ENCODE measurements around the gene SH3GLB2. TPM values are rescaled to one million over a fixed set of nuclear protein-coding genes. Genes with fewer than 3 reads are reported as not detected.

Gene SH3GLB2
- total and polyA plus RNA-seq, 2 experiments from 2014 or later, result 85.4 to 124 TPM

DNA sequence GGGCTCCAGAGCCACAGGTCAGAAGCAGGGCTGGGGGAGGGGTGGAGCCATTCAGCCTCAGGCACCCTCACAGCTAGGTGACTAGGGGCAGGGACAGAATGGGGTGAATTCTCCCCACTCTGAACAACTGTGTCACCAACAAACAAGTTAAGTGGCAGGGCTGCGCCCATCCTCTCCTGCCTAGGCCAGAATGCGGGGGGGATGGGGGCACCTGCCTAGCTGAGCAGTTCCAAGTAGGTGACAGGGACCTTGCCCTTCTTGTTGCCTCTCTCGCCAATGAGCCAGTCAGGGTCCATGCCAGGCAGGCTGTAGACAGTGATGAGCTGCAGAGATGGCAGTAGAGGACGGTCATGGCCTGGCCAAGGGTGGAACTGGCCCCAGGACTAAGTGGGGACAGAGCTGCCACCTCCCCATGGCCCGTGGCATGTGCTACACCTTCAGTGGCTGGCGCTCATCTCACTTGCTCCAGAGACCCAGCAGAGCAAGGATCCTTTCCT lies 19.6 kb downstream of the SH3GLB2 start:
- H3K27me3 ChIP-seq, result no peaks in the 10 kb centered on the region
- no peaks in the 10 kb centered on the region for H4K20me1 ChIP-seq (ENCODE audit: insufficient read depth, poor library complexity, severe bottlenecking)
- peak; percentile 8 for DNase-seq (ENCODE audit: low spot score)
- 94% methylated on average over 6 of the region's 6 CpGs for WGBS (ENCODE audit: low lambda C conversion rate, missing lambda C conversion rate)
- H3K9me3 ChIP-seq (ENCODE audit: low read depth), result no peaks in the 10 kb centered on the region
- H3K27ac ChIP-seq, result no peak overlapping the region
- no peaks in the 10 kb centered on the region for H3K4me1 ChIP-seq (ENCODE audit: insufficient read depth)
- H3K9me2 ChIP-seq (replicated peaks; ENCODE audit: insufficient read depth), result no peaks in the 10 kb centered on the region
- no peak overlapping the region for H2AFZ ChIP-seq
- H3K79me2 ChIP-seq, result no peaks in the 10 kb centered on the region
- no peaks in the 10 kb centered on the region for H3K36me3 ChIP-seq (replicated peaks; ENCODE audit: insufficient read depth, low read depth)
- no peak overlapping the region for H3K4me2 ChIP-seq
- TF ChIP-seq EZH2 (IDR thresholded peaks at IDR 0.05; ENCODE audit: borderline replicate concordance), result no peak
- TF ChIP-seq, protein P1, sequence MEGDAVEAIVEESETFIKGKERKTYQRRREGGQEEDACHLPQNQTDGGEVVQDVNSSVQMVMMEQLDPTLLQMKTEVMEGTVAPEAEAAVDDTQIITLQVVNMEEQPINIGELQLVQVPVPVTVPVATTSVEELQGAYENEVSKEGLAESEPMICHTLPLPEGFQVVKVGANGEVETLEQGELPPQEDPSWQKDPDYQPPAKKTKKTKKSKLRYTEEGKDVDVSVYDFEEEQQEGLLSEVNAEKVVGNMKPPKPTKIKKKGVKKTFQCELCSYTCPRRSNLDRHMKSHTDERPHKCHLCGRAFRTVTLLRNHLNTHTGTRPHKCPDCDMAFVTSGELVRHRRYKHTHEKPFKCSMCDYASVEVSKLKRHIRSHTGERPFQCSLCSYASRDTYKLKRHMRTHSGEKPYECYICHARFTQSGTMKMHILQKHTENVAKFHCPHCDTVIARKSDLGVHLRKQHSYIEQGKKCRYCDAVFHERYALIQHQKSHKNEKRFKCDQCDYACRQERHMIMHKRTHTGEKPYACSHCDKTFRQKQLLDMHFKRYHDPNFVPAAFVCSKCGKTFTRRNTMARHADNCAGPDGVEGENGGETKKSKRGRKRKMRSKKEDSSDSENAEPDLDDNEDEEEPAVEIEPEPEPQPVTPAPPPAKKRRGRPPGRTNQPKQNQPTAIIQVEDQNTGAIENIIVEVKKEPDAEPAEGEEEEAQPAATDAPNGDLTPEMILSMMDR (IDR thresholded peaks at IDR 0.05; ENCODE audit: poor library complexity), result no peak
- no peak for TF ChIP-seq EZH2phosphoT487 (IDR thresholded peaks at IDR 0.05; ENCODE audit: low read depth, severe bottlenecking, unreplicated experiment)
- no peak overlapping the region for H3K4me3 ChIP-seq

DNA sequence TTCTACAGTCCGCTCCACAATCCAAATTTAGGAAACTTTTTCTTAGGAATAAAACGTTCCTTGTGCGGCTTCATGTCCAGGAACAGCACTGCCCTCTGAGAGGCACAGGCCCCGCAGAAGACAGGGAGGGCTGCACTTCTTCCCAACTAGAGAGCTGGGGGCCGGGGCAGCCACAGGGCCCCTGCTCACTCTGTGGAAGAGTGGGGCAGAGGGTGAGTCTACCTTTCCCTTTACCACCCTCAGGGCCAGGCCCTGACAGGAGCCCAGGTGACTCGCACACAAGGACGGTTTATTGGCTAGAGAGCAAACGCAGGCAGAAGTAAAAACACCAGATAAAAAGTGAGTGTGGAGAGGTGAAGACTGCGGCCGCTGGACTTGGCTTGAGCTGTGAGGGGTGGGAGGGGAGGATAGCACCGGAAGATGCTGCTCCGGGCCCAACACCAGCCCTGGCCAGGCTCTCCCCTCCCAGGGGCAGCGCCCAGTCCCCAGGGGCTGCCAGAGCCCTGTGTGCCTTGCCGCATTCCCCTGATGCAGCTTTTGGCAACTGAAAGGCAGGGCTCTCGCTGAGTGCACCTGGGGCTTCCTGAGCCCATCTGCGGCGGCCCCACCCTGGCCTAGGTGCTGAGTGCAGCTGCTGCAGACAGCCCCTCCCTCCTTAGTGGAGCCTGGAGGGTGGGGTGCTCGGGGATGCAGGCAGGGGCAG lies 20.2 kb downstream of the SH3GLB2 start:
- 91% methylated on average over 18 of the region's 18 CpGs for WGBS (ENCODE audit: low lambda C conversion rate, missing lambda C conversion rate)
- Histone ChIP-seq H3K4me1 (ENCODE audit: insufficient read depth) (no peaks in the 10 kb centered on the region), H3K4me3 (no peak overlapping the region), H3K79me2 (no peaks in the 10 kb centered on the region), H2AFZ (no peak overlapping the region), H3K4me2 (no peak overlapping the region), H3K27ac (no peak overlapping the region), H3K9me2 (replicated peaks; ENCODE audit: insufficient read depth) (no peaks in the 10 kb centered on the region), H3K9me3 (ENCODE audit: low read depth) (no peaks in the 10 kb centered on the region), H3K36me3 (replicated peaks; ENCODE audit: insufficient read depth, low read depth) (no peaks in the 10 kb centered on the region), H4K20me1 (ENCODE audit: insufficient read depth, poor library complexity, severe bottlenecking) (no peaks in the 10 kb centered on the region), H3K27me3 (no peaks in the 10 kb centered on the region)
- TF ChIP-seq EZH2phosphoT487 (IDR thresholded peaks at IDR 0.05; ENCODE audit: low read depth, severe bottlenecking, unreplicated experiment), result no peak
- no peak for TF ChIP-seq EZH2 (IDR thresholded peaks at IDR 0.05; ENCODE audit: borderline replicate concordance)
- TF ChIP-seq, protein P1 (IDR thresholded peaks at IDR 0.05; ENCODE audit: poor library complexity), result no peak
- DNase-seq (ENCODE audit: low spot score), result peak; percentile 2

DNA sequence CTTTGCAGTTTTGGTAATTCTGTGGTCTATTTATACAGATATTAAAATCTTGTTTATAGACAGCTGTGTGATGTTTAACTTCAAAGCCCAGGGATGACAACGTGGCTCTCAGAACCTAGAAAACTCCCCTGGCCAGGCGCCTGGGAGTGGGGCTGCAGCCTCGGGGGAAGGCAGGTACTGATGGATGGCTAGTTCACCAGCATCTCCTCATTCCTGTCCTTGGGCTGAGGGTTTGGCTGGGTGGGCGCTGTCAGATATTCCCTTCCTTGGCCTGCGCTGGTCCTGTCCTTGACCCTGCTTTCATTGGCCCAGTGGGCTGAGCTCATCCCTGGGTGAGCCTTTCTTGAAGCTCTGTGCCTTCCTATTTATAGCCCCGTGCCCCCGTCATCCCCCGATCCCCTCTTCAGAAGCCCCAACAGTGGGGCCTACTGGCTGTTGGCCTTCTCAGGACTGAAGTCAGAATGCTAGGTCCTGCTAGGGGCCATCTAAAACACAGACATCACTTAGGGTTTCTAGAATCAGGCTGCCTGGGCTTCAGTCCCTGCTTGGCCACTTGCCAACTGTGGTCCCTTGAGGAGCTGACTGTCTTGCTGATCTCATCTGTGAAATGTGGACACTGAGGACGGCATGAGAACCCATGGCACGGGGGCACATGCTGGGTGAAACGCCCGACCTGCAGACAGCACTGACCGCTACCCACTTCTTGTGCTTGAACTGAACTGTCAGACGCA lies 20.9 kb downstream of the SH3GLB2 start:
- Histone ChIP-seq H3K27ac (no peak overlapping the region), H3K27me3 (no peaks in the 10 kb centered on the region), H3K36me3 (replicated peaks; ENCODE audit: insufficient read depth, low read depth) (no peaks in the 10 kb centered on the region), H2AFZ (no peak overlapping the region), H3K4me2 (no peak overlapping the region), H3K4me1 (ENCODE audit: insufficient read depth) (no peaks in the 10 kb centered on the region), H3K9me2 (replicated peaks; ENCODE audit: insufficient read depth) (no peaks in the 10 kb centered on the region), H3K9me3 (ENCODE audit: low read depth) (no peaks in the 10 kb centered on the region), H3K79me2 (no peaks in the 10 kb centered on the region), H3K4me3 (no peak overlapping the region), H4K20me1 (ENCODE audit: insufficient read depth, poor library complexity, severe bottlenecking) (no peaks in the 10 kb centered on the region)
- peak; percentile 22 for DNase-seq (ENCODE audit: low spot score)
- WGBS (ENCODE audit: low lambda C conversion rate, missing lambda C conversion rate), result 93% methylated on average over 14 of the region's 14 CpGs
- no peak for TF ChIP-seq EZH2phosphoT487 (IDR thresholded peaks at IDR 0.05; ENCODE audit: low read depth, severe bottlenecking, unreplicated experiment)
- no peak for TF ChIP-seq EZH2 (IDR thresholded peaks at IDR 0.05; ENCODE audit: borderline replicate concordance)
- TF ChIP-seq, protein P1 (IDR thresholded peaks at IDR 0.05; ENCODE audit: poor library complexity), result no peak
